VCaP (cell line): ENCODE data around the gene FAM110D.

Experiments used
- H3K27ac ChIP-seq: fragments of 450-650 bp; 2 replicates; pipeline ENCODE4 v1.5.1; 2017
- TF ChIP-seq, protein P1 (sequence below): fragments of 450-650 bp; conservative IDR thresholded peaks from 2 replicates; pipeline ENCODE4 v1.5.1; 2017; ENCODE audit warnings: mild to moderate bottlenecking, moderate library complexity

Gene FAM110D

DNA sequence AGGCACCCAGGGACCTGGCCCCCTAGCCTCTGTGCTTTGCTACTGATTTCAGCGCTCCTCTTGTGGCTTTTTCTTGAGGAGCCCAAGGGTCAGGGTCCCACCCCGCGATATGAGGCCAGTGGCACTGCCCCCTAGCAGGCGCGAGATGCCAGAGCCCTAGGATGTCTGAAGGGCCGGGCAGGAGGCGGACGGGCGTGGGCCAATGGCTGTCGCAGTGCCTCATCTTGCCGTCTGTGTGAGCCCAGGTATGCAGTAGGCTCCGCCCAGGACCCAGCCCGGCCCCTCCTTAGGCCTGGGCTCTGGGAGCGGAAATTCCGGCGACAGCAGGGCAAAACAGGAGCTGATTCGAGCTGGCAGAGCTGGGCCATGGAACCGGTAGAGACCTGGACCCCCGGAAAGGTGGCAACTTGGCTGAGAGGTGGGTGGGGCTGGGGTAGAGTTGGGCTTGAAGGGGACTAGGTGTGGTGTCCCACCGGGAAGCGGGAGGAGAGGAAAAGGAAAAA is 18.4 kb downstream of the FAM110D start, which contains the start of gene CNKSR1:
CNKSR1 (plus strand) TSS at position 310 of the 503 bp plus-strand sequence; CDS start at position 367, 57 bp downstream.
- TF ChIP-seq, protein P1, sequence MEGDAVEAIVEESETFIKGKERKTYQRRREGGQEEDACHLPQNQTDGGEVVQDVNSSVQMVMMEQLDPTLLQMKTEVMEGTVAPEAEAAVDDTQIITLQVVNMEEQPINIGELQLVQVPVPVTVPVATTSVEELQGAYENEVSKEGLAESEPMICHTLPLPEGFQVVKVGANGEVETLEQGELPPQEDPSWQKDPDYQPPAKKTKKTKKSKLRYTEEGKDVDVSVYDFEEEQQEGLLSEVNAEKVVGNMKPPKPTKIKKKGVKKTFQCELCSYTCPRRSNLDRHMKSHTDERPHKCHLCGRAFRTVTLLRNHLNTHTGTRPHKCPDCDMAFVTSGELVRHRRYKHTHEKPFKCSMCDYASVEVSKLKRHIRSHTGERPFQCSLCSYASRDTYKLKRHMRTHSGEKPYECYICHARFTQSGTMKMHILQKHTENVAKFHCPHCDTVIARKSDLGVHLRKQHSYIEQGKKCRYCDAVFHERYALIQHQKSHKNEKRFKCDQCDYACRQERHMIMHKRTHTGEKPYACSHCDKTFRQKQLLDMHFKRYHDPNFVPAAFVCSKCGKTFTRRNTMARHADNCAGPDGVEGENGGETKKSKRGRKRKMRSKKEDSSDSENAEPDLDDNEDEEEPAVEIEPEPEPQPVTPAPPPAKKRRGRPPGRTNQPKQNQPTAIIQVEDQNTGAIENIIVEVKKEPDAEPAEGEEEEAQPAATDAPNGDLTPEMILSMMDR = peak; percentile 65

DNA sequence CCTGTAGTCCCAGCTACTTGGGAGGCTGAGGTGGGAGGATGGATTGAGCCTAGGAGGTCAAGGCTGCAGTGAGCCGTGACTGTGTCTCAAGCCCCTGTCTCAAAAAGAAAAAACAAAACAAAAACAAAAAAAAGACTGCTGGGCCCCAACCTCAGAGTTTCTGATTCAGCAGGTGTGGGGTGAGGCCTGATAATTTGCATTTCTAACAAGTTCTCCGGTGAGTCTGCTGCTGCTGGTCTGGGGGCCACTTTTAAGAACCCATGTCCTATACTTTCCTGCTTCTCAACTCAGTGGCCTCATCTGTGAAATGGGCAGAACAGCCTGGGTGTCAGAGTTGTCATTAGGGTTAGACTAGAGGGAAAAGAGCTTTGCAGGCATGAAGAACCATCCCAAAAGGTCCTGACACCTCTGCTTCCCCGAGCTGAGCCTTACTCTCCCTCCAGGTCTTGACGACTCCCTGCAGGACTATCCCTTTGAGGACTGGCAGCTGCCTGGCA is 21.2 kb downstream of the FAM110D start:
- TF ChIP-seq, protein P1 = no peak
- no peak overlapping the region for H3K27ac ChIP-seq

More for the DNA sequence above, 18.4 kb downstream of the FAM110D start, which contains the start of gene CNKSR1:
- peak within 1 kb of the TSS; percentile 74 for H3K27ac ChIP-seq

DNA sequence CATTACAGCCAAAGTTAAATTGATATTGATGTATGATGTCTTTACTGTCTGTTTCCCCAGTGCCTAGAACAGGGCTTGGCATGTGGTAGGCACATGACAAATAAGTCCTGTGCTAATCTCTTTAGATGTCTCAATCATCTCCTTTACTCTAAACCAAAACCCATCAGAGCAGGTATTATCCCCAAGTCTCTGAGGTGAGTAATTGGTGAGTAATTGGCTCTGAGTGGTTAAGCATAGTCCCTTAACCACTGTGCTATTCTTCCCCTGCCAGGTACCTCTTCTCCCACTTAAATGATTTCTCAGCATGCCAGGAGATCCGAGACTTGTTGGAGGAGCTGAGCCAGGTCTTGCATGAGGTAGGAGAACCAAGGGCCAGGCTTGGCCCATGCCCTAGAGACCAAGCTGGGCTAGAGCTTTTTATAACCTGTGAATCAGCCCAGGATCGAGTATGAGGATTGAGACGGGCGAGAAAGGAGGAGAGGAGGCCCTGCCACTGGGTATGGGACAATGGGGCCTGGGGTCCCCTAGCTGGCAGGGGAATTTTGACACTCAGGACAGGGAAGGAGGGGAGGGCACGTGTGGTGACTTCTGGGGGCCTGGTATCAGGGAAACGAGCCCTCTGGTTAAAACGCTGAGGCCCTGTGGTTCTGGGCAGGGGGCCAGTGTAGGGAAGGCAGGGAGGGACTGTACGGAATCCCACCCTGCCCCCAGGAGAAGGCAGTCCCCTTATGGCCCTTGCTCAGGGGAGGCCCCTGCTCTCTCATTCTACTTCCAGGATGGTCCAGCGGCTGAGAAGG is 22.9 kb downstream of the FAM110D start:
- TF ChIP-seq, protein P1 = no peak
- H3K27ac ChIP-seq = no peak overlapping the region

DNA sequence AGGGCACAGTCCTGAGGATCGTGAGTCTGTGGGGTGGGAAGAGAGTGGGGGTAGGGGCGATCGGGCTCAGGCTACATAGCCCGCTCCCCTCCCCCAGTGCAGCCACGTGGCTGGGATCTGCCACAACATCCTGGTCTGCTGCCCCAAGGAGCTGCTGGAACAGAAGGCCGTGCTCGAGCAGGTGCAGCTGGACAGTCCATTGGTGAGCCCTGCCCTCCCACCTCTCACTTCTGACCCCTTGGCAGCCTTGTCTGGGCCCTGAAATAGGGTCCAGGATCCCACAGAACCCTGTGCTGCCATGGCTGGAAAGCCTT is 23.5 kb downstream of the FAM110D start:
- no peak overlapping the region for H3K27ac ChIP-seq
- TF ChIP-seq, protein P1 = no peak

DNA sequence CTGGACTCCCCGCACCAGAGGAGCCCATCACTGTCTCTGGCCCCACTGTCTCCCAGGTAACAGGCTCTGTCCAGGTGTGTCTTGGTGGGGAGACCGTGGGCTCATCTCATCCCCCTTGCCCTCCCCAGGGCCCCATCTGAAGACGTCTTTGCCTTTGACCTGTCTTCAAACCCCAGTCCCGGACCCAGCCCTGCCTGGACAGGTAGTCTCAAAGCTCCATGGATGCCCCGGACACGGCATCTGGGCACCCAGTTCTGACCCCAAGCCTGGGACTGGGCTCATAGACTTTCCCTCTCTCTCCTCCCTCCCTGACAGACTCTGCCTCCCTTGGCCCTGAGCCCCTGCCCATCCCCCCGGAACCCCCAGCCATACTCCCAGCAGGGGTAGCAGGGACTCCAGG is 25.2 kb downstream of the FAM110D start:
- TF ChIP-seq, protein P1 = no peak
- no peak overlapping the region for H3K27ac ChIP-seq

DNA sequence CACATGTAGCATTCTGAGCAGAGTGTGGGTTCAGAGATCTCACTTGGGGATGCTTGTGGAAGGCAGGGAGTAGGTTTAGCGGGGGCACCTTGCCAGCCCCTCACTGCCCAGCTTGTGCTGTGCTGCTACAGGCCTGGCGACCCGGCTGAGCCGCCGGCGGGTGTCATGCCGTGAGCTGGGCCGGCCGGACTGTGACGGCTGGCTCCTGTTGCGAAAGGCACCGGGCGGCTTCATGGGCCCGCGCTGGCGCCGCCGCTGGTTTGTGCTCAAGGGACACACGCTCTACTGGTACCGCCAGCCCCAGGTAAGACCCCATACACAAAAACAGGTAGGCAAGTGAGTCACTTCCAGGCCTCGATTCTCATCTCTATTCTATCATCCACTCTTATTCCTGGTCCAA is 26.0 kb downstream of the FAM110D start:
- H3K27ac ChIP-seq = no peak overlapping the region

DNA sequence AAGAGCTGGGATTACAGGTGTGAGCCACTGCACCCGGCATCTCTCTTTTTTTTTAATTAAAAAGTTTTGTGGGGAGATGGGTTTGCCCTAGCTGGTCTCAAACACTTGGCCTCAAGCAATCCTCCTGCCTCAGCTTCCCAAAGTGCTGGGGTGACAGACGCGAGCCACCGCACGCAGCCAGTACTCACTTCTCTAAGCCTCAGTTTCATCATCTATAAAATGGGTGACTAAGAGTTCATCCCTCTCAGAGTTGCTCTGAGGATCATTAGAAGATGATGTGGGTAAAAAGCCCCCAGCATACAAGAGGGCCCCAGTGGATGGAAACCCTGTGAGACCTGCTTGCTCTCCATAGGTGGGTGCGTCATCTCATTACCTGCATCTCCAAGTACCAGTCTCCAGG is 29.0 kb downstream of the FAM110D start:
- TF ChIP-seq, protein P1 = no peak
- no peak overlapping the region for H3K27ac ChIP-seq

More for the DNA sequence above, 26.0 kb downstream of the FAM110D start:
- TF ChIP-seq, protein P1 = no peak
